ENCODE data around the gene F8.

Gene F8

DNA sequence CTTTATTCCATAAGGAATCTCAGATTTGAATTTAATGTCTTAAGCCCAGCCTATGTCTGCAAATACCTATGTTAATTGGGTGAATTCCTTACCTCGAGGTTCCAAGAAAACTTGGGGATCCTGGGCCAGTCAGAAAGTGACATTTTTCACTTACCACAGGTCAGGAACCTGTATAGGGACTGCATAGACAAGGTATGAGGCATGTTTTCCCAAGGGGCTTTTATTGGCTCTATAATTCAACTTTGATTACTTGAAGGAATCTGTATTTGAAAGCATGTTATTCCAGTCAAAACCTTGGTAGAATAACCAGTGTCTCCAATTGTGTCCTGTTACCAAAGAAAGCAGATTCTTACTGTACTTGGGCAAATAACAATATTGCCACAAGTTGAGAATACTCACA is 208.7 kb downstream of the F8 start:
- DNase-seq (ENCODE audit: low spot score): no peak

DNA sequence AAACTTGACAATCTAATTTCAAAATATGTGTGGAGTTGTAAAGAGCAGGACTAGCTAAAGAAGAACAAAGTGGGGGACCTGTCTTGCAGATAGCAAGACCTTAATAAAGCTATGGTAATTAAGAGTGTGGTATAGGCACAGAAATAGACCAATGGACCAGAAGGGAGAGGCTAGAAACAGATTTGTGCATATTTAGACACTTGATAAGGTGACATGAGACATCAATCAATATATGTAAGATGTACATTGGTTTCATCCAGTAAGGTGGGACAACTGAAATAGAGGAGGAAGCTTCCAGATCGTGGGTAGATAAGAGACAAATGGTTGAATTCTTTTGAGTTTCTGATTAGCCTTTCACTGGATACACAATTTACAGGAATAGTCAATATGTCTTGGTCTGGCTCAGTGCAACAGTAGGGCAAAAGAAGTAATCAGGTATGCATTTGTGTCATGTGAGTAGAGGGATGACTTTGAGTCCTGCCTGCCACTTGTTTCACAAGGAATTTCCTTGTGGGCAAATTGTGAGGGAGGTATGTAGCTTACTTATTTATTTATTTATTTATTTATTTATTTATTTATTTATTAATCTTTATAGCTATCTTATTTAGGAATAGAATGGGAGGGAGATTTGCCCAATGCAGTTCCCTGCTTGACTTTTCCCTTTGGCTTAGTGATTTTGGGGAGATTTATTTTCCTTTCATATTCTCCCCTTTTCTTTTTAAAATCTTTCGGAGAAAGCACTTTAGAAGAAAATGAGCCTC is 210.0 kb downstream of the F8 start:
- no peak for DNase-seq (ENCODE audit: low spot score)

DNA sequence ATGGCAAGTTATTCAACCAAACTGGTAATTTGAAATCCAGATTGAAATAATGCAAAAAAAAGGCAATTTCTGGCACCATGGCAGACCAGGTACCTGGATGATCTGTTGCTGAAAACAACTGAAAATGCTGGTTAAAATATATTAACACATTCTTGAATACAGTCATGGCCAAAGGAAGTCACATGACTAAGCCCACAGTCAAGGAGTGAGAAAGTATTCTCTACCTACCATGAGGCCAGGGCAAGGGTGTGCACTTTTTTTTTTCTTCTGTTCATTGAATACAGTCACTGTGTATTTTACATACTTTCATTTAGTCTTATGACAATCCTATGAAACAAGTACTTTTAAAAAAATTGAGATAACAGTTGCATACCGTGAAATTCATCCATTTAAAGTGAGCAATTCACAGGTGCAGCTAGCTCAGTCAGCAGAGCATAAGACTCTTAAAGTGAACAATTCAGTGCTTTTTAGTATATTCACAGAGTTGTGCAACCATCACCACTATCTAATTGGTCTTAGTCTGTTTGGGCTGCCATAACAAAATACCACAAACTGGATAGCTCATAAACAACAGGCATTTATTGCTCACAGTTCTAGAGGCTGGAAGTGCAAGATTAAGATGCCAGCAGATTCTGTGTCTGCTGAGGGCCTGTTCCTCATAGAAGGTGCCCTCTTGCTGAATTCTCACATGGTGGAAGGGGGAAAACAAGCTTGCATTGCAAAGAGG is 212.4 kb downstream of the F8 start:
- DNase-seq (ENCODE audit: low spot score): no peak

DNA sequence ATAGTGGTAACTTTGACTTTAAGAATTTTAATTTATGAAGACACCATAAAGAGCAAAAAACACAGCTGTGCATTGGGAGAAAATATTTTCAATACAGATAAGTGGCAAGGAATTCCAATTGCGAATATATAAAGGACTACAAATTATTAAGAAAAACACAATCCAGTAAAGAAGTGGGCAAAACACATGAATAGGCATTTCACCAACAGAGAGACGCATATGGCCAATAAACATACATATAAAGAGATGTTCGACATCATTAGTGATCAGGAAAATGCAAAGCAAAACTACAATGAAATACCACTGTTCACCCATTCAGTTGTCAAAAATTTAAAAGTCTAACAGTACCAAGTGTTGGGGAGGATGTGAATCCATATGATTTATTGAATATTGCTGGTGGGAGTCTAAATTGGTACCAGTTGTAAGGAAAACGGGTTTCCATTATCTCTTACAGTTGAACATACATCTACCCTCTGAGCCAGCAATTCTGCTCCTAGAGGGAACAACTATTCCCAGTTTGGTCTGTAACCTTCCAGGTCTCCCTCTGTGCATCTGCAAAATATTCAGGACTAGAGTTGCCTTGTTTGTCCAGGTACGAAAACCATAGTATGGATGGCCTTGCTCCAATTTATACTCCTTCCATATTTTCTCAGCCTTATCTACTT is 215.6 kb downstream of the F8 start:
- no peak for DNase-seq (ENCODE audit: low spot score)

DNA sequence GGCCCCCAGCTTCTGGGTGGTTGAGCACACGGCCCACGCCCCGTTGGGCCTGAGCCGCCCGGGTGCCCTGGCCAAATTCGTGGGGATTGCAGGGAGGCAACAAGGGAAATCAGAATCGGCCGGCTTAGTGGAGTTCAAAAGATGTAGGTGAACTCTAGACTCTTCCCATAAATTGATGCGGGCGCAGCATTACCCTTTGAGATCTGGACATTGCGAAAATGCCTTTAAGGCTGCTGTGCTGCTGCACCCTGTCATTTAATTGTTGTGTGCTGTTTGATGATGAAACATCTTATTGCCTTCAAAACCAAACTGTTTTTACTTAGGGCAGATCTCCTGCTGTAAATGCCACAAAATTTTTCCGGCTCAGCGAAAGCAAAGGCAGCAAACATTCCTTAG is 216.8 kb downstream of the F8 start:
- no peak for DNase-seq (ENCODE audit: low spot score)

DNA sequence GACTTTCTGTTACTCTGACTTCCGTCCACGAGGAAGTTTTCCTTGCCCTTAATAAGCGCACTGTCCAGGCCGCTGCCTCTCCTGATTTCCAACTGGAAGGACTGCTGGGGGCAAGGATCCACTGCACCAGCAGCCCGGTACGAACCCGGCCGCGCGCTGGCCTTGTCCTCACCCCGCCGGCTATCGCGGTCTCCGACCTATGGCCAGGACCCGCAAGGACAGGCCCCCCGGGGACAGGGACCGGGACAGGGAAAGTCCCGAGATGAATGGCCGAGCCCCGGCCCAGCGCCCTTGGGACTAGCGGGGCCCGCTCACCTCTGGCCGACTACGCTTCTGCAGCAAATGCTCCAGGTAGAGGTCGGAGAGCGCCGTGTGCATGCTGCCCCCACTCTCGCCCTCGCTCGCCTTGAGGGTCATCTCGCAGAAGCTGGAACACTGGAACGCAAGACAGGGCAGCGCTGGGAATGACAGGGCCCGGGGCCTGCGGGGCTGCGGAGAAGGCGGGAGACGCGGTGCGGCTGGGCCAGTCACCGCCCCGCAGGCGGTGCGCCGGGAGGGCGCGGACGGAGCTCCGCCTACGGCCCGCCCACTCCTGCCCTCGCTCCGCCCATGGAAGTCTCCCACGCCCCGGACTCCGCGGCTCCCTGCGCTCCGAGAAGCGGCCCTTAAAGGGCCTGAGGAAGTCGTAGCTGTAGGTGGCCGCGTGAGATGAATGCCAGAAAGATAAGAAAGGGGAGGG is 217.4 kb downstream of the F8 start, which contains the start of gene MPP1:
TSS of gene MPP1 (minus strand) at position 529 of the 739 bp plus-strand sequence. CDS start at position 417, 112 bp downstream.
- peak; percentile 38 for DNase-seq (ENCODE audit: low spot score)

DNA sequence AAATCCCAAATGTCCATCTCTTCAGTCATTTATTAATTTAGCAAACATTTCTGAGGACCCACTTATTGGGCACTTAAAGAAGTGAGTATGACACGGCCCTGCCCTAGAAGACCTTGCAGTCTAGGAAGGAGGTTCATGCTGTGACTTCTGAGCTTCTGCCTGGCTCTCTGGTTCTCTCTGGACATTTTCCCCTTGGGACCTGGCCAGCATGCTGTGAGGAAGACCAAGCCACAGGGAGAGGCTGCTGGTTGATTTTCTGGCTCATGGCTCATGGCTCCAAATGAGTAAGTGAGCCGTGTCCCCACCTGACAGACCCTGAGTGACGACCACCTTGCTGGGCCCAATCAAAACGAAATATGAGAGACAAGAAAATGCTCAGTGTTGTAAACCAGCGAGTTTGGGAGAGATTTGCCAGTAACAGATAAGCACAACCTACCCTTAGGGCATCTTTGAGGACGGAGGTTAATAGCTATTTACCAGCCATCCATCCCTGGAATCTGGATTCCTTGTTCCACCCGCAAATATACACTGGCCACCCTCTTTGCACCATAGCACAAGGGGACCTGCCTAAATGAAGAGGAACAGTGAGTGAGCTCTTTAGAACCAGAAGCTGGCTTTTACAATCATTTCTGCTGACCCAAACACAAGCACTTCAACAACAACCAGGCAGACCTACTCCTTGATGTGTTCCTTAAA is 218.1 kb downstream of the F8 start:
- DNase-seq (ENCODE audit: low spot score): no peak

DNA sequence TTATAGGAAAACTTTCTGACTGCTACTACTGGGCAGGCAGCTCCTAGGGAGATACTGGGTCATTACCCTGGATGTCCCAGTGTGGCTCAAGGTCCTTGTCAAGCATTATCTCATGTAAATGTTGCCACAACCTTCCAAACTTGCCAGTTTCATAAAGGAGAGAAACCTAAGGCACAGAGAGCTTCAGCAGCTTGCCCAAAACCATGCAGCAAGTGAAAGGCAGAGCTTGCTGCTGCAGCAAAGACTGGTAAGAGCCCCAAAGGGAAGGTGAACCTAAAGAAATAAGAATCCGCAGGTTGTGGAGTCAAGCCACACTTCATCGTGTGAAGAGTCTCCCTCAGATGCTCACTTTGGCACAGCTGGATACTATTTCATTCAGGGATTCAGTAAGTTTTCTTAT is 219.6 kb downstream of the F8 start:
- DNase-seq (ENCODE audit: low spot score): no peak

DNA sequence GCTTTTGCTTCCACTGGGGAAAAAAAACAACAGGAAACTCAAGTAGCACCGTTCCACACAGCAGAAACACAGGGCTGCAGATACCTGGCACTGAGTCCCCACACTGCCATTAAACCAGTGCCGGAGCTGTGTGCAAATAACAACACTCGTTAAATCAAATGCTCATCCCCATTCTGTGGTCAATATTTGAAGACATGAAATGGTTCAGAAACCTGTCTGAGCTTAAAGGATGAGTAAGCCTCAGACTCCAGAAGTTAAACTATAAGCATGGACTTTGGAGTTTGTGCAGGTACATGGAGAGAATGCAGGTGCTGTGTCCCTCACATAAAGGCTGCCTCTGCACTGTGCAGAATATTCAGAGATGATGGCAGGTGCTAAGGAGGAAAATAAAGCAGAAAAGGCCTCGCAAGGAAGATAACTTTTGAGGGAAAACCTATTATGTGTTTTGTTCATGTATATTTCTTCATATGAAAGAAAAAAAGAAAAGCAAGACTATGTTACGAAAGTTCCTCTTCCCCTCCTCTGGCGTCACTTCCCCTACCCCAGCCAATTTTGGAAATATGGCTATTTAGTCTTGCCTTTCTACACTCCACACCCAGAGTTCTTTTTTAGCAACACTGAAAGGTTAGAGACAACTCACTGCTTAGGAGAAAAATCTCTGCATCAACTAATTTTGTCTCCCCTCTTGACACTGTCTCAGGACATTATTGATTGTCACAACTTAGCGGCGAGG is 221.9 kb downstream of the F8 start:
- no peak for DNase-seq (ENCODE audit: low spot score)

DNA sequence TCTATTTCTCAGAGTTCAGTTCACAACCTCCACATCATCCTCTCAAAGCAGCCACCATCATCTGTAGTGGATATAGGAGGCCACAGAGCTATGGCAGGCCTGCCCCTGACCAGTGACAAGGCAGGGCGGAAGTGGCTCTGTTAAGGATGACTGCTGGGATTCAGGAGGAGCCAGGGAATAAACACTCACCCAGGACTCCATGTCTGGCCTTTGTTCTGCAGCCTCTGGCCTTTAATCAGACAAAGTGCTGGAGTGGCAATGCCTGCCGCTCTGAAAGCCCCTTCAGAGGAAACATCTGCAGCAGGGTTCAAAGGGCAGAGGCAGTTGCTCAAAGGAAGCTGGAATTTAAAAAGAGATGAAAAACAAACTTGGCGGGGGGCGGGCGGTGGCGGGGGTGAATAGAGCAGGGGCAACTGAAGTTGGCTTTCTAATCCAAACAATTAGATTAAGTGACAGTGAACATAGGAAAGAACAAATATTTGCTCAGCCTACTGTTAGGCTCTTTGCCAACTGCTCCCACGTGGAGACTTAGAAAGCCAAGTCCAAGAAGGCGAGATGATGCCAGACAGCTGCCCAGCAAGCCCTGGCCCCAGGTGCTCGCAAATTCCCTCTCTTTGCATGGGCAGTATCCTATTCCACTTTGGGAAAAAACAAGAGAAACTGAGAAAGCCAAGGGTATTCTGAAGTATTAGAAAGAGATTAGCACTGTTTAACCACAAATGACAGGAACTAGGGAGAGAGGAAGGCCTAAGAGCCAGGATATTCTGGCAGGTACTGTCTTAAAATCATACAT is 222.8 kb downstream of the F8 start:
- DNase-seq (ENCODE audit: low spot score): no peak

DNA sequence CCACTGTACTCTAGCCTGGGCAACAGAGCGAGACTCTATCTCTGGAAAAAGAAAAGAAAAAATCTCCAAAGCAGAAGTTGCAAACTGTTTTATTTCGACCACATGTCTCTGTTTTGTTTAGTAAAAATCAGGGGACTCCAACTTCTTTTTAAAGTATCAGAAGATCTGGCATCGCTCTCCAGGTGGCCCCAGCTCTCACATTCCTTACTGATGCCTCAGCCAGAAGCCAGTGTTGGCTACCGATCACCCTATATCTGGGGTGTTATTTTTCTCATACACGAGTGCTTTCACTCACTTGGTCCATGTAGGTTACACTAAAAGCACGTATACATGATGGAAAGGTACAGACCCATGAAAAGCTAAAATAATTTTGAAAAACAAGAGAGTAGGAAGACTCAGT is 225.5 kb downstream of the F8 start:
- DNase-seq (ENCODE audit: low spot score): no peak

DNA sequence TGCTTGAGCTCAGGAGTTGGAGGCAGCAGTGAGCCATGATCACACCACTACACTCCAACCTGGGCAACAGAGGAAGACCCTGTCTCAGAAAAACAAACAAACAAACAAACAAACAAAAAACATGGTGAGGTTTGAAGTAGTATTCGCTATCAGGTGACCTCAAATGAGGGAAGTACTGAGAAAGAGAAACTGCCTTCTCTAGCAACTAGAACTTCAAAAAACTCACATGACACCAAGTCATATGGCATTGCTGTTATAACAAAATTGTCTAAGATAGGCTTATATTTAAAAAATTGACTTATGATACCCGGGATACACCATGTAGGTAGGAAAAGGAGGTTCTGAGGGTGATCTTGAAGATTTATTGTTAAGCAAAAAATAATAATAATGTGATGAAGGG is 227.5 kb downstream of the F8 start:
- DNase-seq (ENCODE audit: low spot score): no peak

DNA sequence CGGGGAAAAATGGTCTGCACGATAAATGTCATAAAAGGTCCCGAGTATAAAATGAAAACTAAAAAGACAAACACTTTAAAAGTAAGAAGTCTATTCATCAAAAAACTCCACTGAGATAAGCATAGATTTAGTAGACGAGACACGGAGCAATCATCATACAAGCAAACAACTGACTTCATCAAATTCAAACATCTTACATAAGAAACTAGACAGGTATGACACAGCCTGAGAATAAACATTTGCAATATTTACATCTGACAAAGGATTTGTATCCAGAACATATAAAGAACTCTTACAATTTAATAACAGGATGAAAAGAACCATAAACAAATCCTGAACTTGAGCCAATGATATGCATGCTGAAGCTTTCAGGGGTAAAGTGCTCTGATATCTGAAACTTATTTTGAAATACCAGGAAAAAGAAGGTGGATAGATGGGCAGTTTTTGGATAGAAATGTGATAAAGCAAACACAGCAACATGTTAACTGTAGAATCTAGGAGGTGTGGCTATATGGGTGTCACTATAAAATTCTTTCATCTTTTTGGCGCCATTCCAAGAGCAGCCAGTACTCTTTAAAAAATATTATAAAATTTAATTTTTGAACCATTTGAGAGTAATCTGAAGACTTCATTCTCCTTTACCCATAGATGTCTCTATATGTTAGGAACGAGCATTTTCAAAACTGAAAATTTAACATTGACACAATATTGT is 229.3 kb downstream of the F8 start:
- DNase-seq (ENCODE audit: low spot score): no peak

DNA sequence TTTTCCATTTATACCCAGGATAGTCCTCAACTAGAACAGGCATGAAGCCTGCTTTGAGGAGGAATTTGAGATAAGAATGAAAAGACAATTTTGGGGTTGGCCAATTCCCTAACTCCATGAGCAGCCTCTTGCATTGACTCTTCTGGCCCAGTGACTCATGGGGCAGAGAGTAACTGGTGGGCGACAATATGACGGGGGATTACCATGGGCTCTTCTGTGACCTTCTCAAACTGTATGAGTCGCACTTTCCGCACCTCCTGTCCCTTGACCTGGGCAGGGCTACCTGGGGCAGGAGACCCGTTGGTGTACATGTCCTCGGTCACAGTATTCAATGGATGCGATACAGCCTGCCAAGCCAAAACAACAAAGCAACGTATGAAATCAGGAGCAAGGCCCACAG is 230.6 kb downstream of the F8 start:
- DNase-seq (ENCODE audit: low spot score): no peak

DNA sequence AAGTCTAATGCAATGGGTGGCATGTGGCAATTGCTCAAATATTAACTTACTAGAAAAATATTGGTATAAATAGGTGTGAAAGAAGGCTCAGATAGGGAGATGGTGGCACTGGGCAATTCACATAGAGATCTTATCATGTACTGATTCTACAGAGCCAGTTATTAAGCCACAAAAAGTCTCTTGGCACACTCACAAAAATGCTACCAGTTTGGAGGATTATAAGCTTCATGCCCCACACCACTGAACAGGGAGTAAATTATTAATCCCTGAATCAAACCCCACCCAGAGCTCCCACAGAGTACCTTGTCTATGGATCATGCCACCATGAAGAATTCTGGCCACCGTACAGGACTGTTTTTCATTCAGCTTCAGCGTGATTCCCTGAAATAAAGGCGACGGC is 231.1 kb downstream of the F8 start:
- no peak for DNase-seq (ENCODE audit: low spot score)

Measured in HuH-7.5 (cell line).